Erythroblast (primary cell): ENCODE results near the gene GRIP1.

ENCODE experiments used
- DNase-seq, 2 experiments: peaks; one replicate each; lab custom pipeline; 2025; lab: John Stamatoyannopoulos, UW
- GATA1 ChIP-seq: IDR thresholded peaks from 2 replicates; pipeline ENCODE4 v1.6.1; 2011; ENCODE audit warnings: low read depth, mild to moderate bottlenecking, control low read depth, low read length, moderate library complexity
- POLR2A ChIP-seq: IDR thresholded peaks from 2 replicates; pipeline ENCODE4 v1.6.1; 2011; ENCODE audit warnings: mild to moderate bottlenecking, low read length

The GRIP1 gene, protein sequence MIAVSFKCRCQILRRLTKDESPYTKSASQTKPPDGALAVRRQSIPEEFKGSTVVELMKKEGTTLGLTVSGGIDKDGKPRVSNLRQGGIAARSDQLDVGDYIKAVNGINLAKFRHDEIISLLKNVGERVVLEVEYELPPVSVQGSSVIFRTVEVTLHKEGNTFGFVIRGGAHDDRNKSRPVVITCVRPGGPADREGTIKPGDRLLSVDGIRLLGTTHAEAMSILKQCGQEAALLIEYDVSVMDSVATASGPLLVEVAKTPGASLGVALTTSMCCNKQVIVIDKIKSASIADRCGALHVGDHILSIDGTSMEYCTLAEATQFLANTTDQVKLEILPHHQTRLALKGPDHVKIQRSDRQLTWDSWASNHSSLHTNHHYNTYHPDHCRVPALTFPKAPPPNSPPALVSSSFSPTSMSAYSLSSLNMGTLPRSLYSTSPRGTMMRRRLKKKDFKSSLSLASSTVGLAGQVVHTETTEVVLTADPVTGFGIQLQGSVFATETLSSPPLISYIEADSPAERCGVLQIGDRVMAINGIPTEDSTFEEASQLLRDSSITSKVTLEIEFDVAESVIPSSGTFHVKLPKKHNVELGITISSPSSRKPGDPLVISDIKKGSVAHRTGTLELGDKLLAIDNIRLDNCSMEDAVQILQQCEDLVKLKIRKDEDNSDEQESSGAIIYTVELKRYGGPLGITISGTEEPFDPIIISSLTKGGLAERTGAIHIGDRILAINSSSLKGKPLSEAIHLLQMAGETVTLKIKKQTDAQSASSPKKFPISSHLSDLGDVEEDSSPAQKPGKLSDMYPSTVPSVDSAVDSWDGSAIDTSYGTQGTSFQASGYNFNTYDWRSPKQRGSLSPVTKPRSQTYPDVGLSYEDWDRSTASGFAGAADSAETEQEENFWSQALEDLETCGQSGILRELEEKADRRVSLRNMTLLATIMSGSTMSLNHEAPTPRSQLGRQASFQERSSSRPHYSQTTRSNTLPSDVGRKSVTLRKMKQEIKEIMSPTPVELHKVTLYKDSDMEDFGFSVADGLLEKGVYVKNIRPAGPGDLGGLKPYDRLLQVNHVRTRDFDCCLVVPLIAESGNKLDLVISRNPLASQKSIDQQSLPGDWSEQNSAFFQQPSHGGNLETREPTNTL

DNA sequence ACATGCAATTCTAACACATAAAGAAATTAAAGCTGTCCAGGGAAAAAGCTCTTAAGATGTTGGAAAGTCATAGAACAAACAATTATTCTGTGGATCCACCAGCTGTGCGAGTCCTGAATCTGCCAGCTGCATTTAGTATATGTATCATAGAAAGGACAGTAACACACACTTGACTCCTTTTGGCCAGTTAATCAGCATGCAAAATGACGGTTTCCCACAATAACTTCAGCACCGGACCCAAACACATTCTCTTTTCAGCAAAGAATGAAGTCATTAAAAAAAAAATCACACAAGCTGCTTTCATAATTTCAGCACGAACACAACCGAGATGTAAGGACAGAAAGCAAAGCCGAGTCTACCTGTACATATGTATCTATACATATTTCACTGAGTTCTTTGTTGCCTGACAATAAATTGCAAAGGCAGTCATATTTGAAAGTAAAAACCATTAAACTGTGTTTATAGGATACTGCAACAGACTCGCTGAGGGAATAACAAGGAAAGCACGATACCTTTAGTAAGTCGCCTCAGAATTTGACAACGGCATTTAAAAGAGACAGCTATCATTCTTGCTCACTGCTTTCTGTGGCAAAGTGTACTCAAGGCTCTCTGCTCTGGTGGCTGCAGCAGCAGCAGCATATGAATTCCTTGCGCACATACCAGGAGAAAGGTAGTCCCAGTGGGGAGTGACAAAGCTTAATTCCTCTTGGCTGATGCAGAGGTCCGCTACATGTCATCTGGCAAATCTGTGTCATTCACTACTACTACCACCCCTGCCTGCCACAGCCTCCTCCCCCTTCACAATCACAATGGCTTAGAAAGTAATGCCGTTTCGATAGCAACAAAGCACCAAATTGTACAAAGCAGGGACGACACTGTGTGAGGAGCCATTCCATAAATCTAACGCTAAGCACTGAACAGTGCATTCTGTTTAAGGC is at the start of gene GRIP1:
Gene GRIP1, minus strand, starts transcription at position 739 of the 938 bp plus-strand sequence. Its CDS starts 172 bp downstream, at position 567.
- no peak for TF ChIP-seq GATA1
- no peak for TF ChIP-seq POLR2A
- no peak for DNase-seq

DNA sequence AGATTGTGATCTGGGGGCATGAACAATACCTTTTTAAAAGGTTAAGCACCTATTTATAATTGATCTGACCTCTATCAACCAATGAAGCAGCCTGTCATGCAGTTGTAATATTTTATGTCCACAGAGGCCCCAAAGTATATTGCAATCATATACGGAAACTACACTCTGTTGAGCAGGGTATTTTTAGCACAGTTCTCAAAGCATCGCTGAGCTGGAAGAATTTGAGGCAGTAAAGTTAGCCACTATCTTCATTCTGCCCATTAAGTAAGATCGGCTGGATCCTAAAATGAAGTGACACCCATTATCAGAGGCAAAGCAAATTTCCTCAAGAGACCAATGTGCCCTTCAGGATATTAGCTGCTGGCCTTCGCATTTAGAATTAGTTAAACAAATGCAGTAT is 47.7 kb upstream of the GRIP1 start:
- DNase-seq: no peak
- no peak for TF ChIP-seq POLR2A
- TF ChIP-seq GATA1: no peak

DNA sequence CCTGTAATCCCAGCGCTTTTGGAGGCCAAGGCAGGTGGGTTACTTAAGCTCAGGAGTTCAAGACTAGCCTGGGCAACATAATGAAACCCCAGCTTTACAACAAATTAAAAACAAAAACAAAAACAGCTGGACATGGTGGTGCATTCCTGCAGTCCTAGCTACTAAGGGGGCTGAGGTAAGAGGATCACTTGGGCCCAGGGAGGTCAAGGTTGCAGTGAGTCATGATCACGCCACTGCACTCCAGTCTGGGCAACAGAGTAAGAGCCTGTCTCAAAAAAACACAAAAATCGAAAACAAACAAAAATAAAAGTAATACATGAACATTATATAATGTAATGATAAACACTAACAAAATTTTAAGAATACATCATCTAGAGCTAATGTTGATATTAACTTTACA is 46.2 kb upstream of the GRIP1 start:
- no peak for TF ChIP-seq GATA1
- no peak for TF ChIP-seq POLR2A
- DNase-seq: no peak

DNA sequence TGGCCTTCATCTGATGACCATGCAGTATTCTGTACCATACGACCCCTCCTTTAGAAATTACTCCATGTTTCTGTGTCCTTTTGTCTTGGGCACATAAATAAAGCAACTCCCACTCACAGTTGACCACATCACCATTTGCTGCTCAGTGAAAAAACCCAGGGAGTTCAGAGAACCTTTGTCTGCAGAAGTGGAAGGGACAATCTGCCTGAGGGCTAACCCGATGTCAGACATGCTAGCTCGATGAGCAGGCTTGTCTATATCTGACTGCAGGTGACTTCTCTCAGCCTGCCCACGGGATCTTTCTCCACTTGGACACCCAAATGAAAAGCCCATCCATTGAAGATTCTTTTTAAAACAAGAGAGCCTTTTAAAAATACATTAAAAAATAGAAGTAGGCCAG is 45.7 kb upstream of the GRIP1 start:
- no peak for DNase-seq
- TF ChIP-seq POLR2A (no peak), GATA1 (no peak)

DNA sequence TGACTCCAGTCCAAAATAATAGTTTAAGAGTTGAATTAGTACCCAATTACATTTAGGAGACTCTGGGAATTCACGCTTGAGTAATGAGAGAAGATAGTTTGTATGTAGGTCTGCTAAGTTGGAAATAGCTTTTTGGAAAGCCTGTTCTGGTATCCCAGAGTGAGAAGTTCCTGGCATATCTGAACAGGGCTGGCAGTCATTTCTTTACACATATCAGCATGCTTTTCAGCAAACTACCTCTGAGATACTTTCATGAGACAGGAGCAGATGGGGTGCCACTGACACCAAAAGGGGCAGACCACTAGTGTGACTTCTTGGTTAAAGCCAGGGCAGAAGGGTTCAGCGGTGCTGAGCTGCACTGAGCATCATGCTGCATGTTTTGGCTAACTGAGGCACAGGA is 45.1 kb upstream of the GRIP1 start:
- no peak for DNase-seq
- TF ChIP-seq POLR2A (no peak), GATA1 (no peak)

DNA sequence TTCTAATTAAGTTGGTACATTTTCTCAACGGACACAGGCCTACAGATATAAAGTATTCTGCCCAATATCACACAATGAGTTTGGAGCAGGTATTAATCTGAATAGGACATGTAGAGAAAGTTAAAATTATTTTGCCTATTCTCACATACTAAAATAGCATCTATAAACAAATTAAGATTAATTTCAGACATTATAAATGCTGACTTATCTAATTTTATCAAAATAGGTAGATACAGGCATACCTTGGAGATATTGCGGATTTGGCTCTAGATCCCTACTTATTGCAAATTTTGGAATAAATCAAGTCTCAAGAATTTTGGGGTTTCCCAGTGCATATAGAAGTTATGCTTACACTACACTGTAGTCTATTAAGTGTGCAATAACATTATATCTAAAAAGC is 41.0 kb upstream of the GRIP1 start:
- TF ChIP-seq GATA1: no peak
- no peak for TF ChIP-seq POLR2A
- DNase-seq: no peak

DNA sequence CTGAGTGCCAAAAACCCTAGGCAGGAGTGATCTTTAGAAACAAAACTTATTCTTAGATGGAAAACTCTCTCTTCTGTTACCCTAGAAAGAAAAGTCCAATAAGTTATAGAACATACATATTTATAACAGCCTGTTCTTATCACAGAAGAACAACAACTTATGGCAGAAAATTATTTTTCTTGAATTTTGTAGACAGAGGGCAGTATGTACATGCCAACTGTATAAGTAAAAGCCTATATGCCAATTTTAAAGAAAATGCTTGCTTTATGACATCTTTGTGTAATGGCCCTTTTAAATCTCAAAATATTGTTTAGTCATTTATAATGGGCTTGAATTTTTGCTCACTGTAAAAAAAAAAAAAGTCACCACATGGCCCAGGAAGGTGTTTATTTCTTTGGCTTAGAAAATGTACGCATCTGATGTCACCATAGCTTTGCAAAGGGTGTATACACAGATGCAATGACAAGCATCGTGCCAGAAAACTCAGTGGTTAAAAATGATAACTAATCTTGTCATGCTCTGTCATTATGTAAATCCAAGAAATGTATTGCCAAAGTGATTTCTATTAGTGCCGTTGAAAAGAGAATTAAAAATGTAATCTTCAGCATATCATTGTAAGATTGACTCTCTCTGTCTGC is 38.3 kb upstream of the GRIP1 start:
- no peak for DNase-seq
- no peak for TF ChIP-seq POLR2A
- TF ChIP-seq GATA1: no peak

DNA sequence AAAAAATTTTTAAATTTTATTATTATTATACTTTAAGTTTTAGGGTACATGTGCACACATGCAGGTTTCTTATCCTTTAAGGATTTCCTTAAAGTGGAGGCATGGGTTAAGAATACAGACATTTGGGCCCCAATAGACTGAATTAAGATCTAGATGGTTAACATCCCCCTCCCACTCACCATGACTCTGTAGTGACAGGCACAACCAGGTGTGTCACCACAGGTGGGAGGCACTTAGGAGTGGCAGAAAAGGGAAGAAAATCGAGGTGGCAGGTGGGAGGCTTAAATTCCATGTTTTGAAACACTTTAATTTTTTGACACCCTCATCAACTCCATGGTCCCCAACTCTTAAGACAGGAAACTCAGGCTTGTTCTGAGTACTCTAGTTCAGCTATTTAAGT is 37.6 kb upstream of the GRIP1 start:
- TF ChIP-seq GATA1: no peak
- TF ChIP-seq POLR2A: no peak
- no peak for DNase-seq

DNA sequence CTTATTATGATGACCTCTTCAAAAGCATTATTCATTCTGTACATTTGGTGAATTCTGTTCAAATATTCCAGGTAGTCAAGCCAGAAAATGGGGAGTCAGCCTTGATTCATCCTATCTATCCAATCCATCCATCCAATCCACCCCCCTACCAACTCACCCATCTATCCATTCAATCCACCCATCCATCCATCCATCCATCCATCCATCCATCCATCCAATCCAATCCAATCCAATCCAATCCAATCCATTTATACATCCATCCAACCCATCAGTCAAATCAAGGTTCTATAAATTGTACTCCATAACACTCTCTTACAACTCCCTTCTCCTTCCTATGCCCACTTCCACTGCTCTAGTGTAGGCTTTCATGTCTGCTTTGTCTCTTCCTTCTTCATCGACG is 35.8 kb upstream of the GRIP1 start:
- no peak for DNase-seq

DNA sequence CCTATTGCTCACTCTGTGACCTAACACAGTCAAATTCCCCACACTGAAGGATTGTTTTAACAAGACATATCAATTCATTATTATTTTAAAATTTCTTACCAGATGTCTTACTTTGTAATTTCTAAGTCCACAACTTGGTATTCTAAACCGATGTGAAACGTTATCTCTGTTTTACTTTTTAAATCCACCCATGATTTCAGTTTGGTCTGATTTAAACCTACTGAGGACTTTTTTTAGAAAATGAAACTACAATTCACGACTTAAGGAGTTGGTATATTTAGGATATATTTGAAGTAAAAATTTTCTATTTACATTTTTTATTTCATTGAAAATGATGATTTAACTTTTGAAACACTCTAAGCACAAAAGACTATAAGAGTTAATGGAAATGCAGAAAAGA is 35.1 kb upstream of the GRIP1 start:
- TF ChIP-seq GATA1: no peak
- TF ChIP-seq POLR2A: no peak
- no peak for DNase-seq

More for the DNA sequence above, 35.8 kb upstream of the GRIP1 start:
- TF ChIP-seq POLR2A (no peak), GATA1 (no peak)

DNA sequence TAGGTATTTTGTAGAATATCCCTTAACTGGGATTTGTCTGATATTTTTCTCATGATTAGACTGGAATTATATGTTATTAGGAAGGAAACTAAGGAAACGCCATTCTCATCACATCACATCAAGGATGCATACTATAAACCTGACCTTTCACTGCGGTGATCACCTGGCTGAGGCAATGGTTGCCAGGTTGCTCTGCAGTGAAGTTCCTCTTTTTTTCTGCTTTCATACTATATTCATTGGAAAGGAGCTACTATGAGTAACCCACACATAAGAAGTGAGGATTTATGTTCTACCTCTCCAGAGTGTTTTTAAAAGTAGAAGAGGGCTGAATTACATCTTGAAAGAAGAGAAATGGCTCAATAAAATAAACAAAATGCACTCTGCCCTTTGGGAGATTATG is 31.0 kb upstream of the GRIP1 start:
- no peak for DNase-seq
- TF ChIP-seq POLR2A: no peak
- no peak for TF ChIP-seq GATA1

DNA sequence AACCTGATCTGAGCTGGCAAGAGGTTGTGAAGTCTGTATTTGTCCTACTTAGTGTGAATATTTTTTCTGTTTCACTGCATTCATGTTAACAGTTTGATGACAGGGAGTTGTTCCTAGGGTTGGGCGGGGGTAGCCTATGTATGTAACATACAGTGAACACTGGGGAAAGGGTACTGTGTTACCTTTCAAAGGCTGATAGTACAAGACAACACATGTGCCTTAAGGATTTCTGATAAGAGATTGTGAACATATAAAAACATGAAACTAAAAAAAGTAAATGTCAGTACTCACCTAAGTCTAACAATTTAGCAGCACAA is 30.5 kb upstream of the GRIP1 start:
- DNase-seq: no peak
- TF ChIP-seq GATA1: no peak
- TF ChIP-seq POLR2A: no peak
